ENCODE measurements around the gene JARID2.

JARID2 gene

DNA sequence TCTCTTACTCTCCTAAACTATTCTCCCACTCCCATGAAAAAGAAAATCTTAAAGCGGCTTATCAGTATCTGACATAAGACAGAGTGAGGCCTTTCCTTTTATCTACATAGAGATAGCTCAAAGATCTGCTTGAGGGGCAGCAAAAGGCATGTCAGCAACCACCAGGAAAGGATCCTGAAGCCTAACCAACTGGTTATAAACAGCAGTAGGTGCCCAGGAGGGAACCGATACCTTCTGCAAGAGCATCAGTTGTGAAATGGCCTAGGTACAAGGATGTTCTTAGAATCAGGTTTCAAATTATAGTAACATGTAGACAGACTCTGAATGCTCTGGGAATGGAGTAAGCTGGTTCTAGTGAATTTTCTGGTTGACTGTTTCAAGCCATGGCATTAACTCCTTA is 21.4 kb downstream of the JARID2 start:
- no peak overlapping the region for H3K4me3 ChIP-seq (ENCODE audit: low read length)
- H3K4me2 ChIP-seq (ENCODE audit: low read depth, low read length): no peak overlapping the region
- H3K4me1 ChIP-seq (ENCODE audit: low read length): peaks cover 49% of the 10 kb centered on the region
- DNase-seq: no peak
- no peak overlapping the region for H2AFZ ChIP-seq (ENCODE audit: low read length)
- H3F3A ChIP-seq (ENCODE audit: insufficient read depth, low read length): peaks cover 5% of the 10 kb centered on the region; the same call in 1 of the 2 replicates
- no peaks in the 10 kb centered on the region for H3K9me3 ChIP-seq (replicated peaks; ENCODE audit: insufficient read depth, low read length)
- no peaks in the 10 kb centered on the region for H3K27me3 ChIP-seq (replicated peaks; ENCODE audit: insufficient read depth, low read length)
- H3K36me3 ChIP-seq (replicated peaks; ENCODE audit: insufficient read depth, low read length): no peaks in the 10 kb centered on the region; the same call in 1 of the 2 replicates
- H4K20me1 ChIP-seq (ENCODE audit: insufficient read depth, low read length): no peaks in the 10 kb centered on the region; the same call in 1 of the 2 replicates
- H3K9me2 ChIP-seq (replicated peaks; ENCODE audit: insufficient read depth, low read length): no peaks in the 10 kb centered on the region
- TF ChIP-seq, protein P1, sequence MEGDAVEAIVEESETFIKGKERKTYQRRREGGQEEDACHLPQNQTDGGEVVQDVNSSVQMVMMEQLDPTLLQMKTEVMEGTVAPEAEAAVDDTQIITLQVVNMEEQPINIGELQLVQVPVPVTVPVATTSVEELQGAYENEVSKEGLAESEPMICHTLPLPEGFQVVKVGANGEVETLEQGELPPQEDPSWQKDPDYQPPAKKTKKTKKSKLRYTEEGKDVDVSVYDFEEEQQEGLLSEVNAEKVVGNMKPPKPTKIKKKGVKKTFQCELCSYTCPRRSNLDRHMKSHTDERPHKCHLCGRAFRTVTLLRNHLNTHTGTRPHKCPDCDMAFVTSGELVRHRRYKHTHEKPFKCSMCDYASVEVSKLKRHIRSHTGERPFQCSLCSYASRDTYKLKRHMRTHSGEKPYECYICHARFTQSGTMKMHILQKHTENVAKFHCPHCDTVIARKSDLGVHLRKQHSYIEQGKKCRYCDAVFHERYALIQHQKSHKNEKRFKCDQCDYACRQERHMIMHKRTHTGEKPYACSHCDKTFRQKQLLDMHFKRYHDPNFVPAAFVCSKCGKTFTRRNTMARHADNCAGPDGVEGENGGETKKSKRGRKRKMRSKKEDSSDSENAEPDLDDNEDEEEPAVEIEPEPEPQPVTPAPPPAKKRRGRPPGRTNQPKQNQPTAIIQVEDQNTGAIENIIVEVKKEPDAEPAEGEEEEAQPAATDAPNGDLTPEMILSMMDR (IDR thresholded peaks at IDR 0.05; ENCODE audit: low read length): no peak
- TF ChIP-seq EZH2 (optimal IDR thresholded peaks at IDR 0.05; ENCODE audit: low read depth, low read length): no peak
- no peak for TF ChIP-seq EZH2phosphoT487 (IDR thresholded peaks at IDR 0.05; ENCODE audit: low read length)
- peaks cover 99% of the 10 kb centered on the region for H3K79me2 ChIP-seq (ENCODE audit: low read length)
- no peak overlapping the region for H3K9ac ChIP-seq (ENCODE audit: low read length)
- no peak overlapping the region for H3K27ac ChIP-seq (ENCODE audit: low read length)

DNA sequence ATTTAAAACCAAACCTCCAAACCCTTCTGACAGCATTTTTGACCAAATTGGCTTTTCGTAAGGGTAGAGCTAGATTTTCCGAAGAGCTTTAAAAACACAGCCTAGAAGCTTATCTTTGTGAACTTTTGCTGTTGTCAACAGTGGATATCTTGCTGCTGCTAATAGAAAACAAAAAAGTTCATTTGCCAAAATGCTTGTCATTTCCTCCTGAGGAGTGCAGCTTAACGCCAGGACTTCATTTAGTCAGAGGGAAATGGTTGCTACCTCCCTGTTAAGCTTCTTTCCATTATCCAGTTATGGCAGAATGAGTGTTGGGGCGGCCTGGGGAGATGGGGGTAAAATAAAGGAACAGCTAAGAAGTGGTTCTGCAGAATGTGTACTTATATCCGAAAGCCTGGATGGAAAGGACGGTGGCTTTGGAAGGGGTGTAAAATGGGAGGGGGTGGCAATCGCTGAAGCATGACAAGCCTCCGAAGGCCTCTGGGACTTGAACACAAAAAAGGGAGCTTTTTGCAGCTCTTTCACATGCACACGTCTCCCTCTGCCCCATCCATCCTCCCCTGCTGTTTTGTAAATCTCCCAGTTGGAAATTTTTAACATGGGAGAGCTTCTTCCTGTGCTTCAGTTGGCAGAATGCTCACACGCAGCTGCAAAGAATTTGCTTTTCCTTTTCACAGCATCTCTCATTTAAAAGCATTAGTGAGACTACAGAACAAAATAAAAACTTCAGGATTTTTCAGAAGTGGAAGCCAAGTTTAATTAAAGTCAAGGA is 22.5 kb downstream of the JARID2 start:
- H2AFZ ChIP-seq (ENCODE audit: low read length): no peak overlapping the region
- H3K27ac ChIP-seq (ENCODE audit: low read length): no peak overlapping the region
- peaks cover 42% of the 10 kb centered on the region for H3K4me1 ChIP-seq (ENCODE audit: low read length)
- H3K9me2 ChIP-seq (replicated peaks; ENCODE audit: insufficient read depth, low read length): no peaks in the 10 kb centered on the region
- no peaks in the 10 kb centered on the region for H3K27me3 ChIP-seq (replicated peaks; ENCODE audit: insufficient read depth, low read length)
- no peaks in the 10 kb centered on the region; the same call in 1 of the 2 replicates for H3K36me3 ChIP-seq (replicated peaks; ENCODE audit: insufficient read depth, low read length)
- no peak overlapping the region for H3K4me2 ChIP-seq (ENCODE audit: low read depth, low read length)
- peaks cover 99% of the 10 kb centered on the region for H3K79me2 ChIP-seq (ENCODE audit: low read length)
- no peak overlapping the region for H3K9ac ChIP-seq (ENCODE audit: low read length)
- TF ChIP-seq, protein P1 (IDR thresholded peaks at IDR 0.05; ENCODE audit: low read length): no peak
- TF ChIP-seq EZH2phosphoT487 (IDR thresholded peaks at IDR 0.05; ENCODE audit: low read length) (no peak), EZH2 (optimal IDR thresholded peaks at IDR 0.05; ENCODE audit: low read depth, low read length) (no peak)
- peaks cover 5% of the 10 kb centered on the region; the same call in 1 of the 2 replicates for H3F3A ChIP-seq (ENCODE audit: insufficient read depth, low read length)
- H3K9me3 ChIP-seq (replicated peaks; ENCODE audit: insufficient read depth, low read length): no peaks in the 10 kb centered on the region
- DNase-seq: no peak
- no peak overlapping the region for H3K4me3 ChIP-seq (ENCODE audit: low read length)
- no peaks in the 10 kb centered on the region; the same call in 1 of the 2 replicates for H4K20me1 ChIP-seq (ENCODE audit: insufficient read depth, low read length)

DNA sequence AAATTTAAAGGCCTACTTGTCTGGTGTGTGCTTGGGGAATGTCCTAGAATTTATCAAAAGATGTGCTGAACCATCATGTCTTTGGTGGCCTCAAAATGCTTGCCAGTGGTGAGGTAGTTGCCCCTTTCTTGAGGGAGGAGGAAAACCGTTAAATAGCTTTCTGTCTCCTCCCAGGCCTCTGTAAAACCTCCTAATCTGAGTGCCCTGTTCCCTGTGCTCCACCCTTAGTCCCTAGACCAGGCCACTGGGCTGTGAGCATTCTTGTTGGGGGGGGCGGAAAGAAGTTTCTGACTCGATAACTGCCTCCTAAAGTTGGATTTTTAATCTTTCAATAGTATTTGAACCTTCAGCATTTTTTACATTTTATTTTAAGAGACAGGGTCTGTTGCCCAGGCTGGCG is 23.1 kb downstream of the JARID2 start:
- Histone ChIP-seq H3K4me2 (ENCODE audit: low read depth, low read length) (no peak overlapping the region), H3K4me1 (ENCODE audit: low read length) (peaks cover 39% of the 10 kb centered on the region)

More for the DNA sequence above, 23.1 kb downstream of the JARID2 start:
- Histone ChIP-seq H3K9ac (ENCODE audit: low read length) (no peak overlapping the region), H2AFZ (ENCODE audit: low read length) (no peak overlapping the region), H3K9me3 (replicated peaks; ENCODE audit: insufficient read depth, low read length) (no peaks in the 10 kb centered on the region), H3K79me2 (ENCODE audit: low read length) (peaks cover 100% of the 10 kb centered on the region), H3F3A (ENCODE audit: insufficient read depth, low read length) (peaks cover 5% of the 10 kb centered on the region; the same call in 1 of the 2 replicates), H3K4me3 (ENCODE audit: low read length) (no peak overlapping the region), H4K20me1 (ENCODE audit: insufficient read depth, low read length) (no peaks in the 10 kb centered on the region; the same call in 1 of the 2 replicates), H3K27me3 (replicated peaks; ENCODE audit: insufficient read depth, low read length) (no peaks in the 10 kb centered on the region), H3K27ac (ENCODE audit: low read length) (no peak overlapping the region), H3K36me3 (replicated peaks; ENCODE audit: insufficient read depth, low read length) (no peaks in the 10 kb centered on the region; the same call in 1 of the 2 replicates), H3K9me2 (replicated peaks; ENCODE audit: insufficient read depth, low read length) (no peaks in the 10 kb centered on the region)
- TF ChIP-seq EZH2phosphoT487 (IDR thresholded peaks at IDR 0.05; ENCODE audit: low read length) (no peak), EZH2 (optimal IDR thresholded peaks at IDR 0.05; ENCODE audit: low read depth, low read length) (no peak)
- TF ChIP-seq, protein P1 (IDR thresholded peaks at IDR 0.05; ENCODE audit: low read length): no peak
- no peak for DNase-seq
